K562 treated with DMSO at 1 percent for 12 hours (cell line): ENCODE data around the gene ALDH1L1. TPM values are rescaled to one million over a fixed set of nuclear protein-coding genes. Genes with fewer than 3 reads are reported as not detected.

Experiments used
- total RNA-seq: library from RNA; unstranded; fragments of 300-600 nt; gene quantifications from 2 replicates; pipeline ENCODE4 v1.2.3, GENCODE V29; 2022; ENCODE audit not compliant: insufficient read depth

The ALDH1L1 gene
- total RNA-seq, result 4.1 and 4.8 TPM in 2 replicates

DNA sequence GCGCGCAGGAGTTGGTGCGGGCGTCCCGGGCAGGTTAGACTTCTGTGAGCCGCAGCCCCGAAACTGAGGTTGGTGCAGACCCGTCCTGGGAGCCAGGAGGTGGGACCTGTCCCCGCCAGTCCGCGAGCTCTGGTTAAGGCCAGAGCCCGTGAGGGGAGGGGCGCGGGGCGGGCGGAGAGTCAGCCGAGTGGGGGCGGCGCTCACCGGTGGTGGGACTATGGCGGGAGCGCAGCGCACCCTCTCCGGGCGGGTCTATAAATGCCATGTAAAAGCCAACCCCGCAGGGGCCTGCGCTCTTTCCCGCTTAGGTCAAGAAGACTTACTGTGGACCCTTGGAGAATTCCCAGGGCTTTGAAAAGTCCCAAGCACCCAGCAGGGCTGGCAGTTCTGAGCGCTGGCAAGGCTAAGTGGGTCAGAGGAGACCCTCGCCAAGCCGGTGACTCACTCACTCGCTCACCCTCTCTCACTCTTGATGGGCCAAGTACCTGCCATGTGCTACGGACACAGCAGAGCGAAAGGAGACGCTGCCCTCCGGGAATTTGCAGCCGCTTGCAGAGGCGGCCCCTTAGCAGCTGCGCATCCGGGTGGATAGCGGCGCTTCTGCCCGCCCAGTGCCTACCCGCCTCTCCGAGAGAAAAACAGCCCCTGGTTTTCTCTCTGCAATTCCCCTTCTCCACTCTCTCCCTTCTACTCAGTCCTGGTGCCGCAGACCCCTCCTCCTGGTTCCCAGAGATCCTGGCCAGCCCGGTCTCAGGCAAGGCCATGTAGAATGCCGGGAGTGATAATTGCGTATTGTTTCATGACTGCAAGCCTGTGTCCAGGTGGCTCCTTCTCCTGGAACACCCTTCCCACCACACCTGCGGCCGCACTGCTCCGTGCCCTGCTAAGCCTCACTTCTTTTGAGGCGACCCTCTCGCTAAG, at the start of gene ALDH1L1:
Gene ALDH1L1 (minus strand): TSS at position 110 of the 921 bp plus-strand sequence. CDS start 19,607 bp downstream, outside the sequence.

DNA sequence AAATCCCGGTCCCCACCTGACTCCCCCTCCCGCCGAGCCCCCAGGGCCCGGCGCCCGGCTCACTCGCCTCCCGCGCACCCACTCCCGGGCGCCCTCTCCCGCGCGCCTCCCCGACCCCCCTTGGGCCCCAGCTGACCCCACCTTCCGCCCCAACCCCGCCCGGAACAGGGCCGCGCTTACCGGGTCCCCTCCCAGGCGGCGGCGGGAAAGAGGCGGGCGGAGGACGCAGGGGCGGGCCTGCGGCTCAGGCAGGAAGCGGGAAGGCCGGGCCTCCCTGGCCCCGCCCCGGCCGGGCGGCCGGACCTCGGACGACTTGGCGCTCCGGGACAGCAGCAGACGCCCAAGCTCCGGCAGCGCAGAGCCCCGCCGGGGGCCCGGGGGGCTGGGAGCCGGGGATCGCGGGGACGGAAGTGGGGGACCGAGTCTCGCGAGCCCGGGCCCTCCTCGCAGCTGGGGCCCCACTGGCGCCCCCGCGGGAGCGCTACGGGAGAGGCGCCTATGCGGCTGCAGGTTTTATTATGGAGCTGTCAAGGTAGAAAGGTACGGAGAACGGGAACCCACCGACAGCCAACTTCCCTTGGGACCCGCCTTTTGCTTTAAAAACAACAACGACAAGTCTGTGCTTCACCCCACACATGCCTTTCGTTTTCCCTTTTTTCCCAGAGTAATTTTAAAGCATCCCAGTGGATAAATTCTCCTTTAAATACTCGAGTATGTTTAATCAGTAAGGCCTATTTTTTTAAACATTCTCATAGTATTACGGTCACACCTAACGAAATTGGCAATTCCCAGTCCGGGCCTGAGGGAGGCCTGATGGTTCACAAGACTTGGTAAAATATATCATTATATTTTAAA, 96.2 kb downstream of the ALDH1L1 start, which contains the start of gene SLC41A3:
Gene SLC41A3 (minus strand): TSS at position 212 of the 855 bp plus-strand sequence. CDS start 15,905 bp downstream, outside the sequence.

Other genes with a start within 250 kb of the ALDH1L1 start
- gene ROPN1B, start 211.4 kb downstream of the ALDH1L1 start, total RNA-seq, result not detected in 2 replicates
- gene SLC41A3, start 96.5 kb downstream of the ALDH1L1 start, total RNA-seq, result 29.0 and 42.3 TPM in 2 replicates
- gene KLF15, start 176.8 kb upstream of the ALDH1L1 start, total RNA-seq, result 0.56 TPM in 1 of 2 replicates, not detected in the other
- not detected in 2 replicates for gene CFAP100, start 214.3 kb upstream of the ALDH1L1 start, total RNA-seq